SK-N-SH (cell line): ENCODE data around the gene HOXC6. TPM values are rescaled to one million over a fixed set of nuclear protein-coding genes. Genes with fewer than 3 reads are reported as not detected.

Experiments
- CTCF ChIA-PET: fragments of 300-600, 350-600 bp; formaldehyde crosslinking; extraction: SDS; loops from one replicate; lab custom pipeline; 2021; lab: Yijun Ruan, JAX
- POLR2A ChIA-PET: fragments of 350-600 bp; sonication (Branson Sonifier 250); formaldehyde crosslinking; extraction: SDS; loops from one replicate; lab custom pipeline; 2020; ENCODE audit warnings: antibody characterized with exemption, inconsistent platforms; lab: Yijun Ruan, JAX
- DNase-seq: peaks from one replicate; pipeline ENCODE4 v3.0.0; 2012
- H2AFZ ChIP-seq: fragments of 200-600 bp; sonication (generic); 2 replicates; pipeline ENCODE4 v1.8.1; 2016; ENCODE audit warnings: antibody characterized with exemption, mild to moderate bottlenecking, low read depth
- H3F3A ChIP-seq: fragments of 200-600 bp; sonication (generic); replicated peaks from 2 replicates; pipeline ENCODE3; 2016; ENCODE audit warnings: antibody characterized with exemption, mild to moderate bottlenecking; ENCODE audit not compliant: insufficient read depth
- H3K27ac ChIP-seq, 2 experiments: fragments of 200-500 bp in 1 of 2; fragments of 200-600 bp in 1 of 2; sonication (Bioruptor generic) in 1 of 2; sonication (generic), shearing (Covaris generic) in 1 of 2; 2 replicates each; pipeline versions ENCODE4 v1.5.1 to v1.6.1; 2014 to 2016; ENCODE audit warnings: low read depth in 2 of 2, inconsistent platforms in 1 of 2, low read length in 1 of 2, mild to moderate bottlenecking in 1 of 2, mixed read lengths in 1 of 2
- H3K27me3 ChIP-seq: fragments of 200-600 bp; sonication (generic), shearing (Covaris generic); 2 replicates; pipeline ENCODE4 v1.6.1; 2016; ENCODE audit warnings: mixed run types; ENCODE audit not compliant: insufficient read depth
- H3K36me3 ChIP-seq, 2 experiments: fragments of 200-500 bp in 1 of 2; fragments of 200-600 bp in 1 of 2; sonication (Bioruptor generic) in 1 of 2; sonication (generic) in 1 of 2; replicated peaks in 1 of 2; 2 replicates each; pipeline versions ENCODE3 to v1.5.1; 2014 to 2016; ENCODE audit warnings: low read length in 1 of 2, mild to moderate bottlenecking in 1 of 2; ENCODE audit not compliant: insufficient read depth in 2 of 2, control insufficient read depth in 1 of 2
- H3K4me1 ChIP-seq, 2 experiments: fragments of 200-500 bp in 1 of 2; fragments of 200-600 bp in 1 of 2; sonication (Bioruptor generic) in 1 of 2; sonication (generic), shearing (Covaris generic) in 1 of 2; 2 replicates each; pipeline versions ENCODE4 v1.5.1 to v1.6.1; 2014 to 2016; ENCODE audit warnings: low read depth in 1 of 2, low read length in 1 of 2, mixed run types in 1 of 2; ENCODE audit not compliant: insufficient read depth in 2 of 2, control insufficient read depth in 1 of 2
- H3K4me2 ChIP-seq: fragments of 200-600 bp; sonication (generic), shearing (Covaris generic); 2 replicates; pipeline ENCODE4 v1.6.1; 2017; ENCODE audit warnings: mixed run types
- H3K4me3 ChIP-seq, 2 experiments: fragments of 200-500 bp in 1 of 2; fragments of 200-600 bp in 1 of 2; sonication (Bioruptor generic) in 1 of 2; sonication (generic), shearing (Covaris generic) in 1 of 2; 2 replicates each; pipeline versions ENCODE4 v1.5.1 to v1.8.1; 2014 to 2016; ENCODE audit warnings: low read depth in 2 of 2, inconsistent platforms in 1 of 2, low read length in 1 of 2, mild to moderate bottlenecking in 1 of 2, mixed read lengths in 1 of 2, moderate library complexity in 1 of 2
- H3K79me2 ChIP-seq: fragments of 200-600 bp; sonication (generic); 2 replicates; pipeline ENCODE4 v1.8.1; 2017; ENCODE audit warnings: mild to moderate bottlenecking; ENCODE audit not compliant: insufficient read depth
- H3K9ac ChIP-seq: fragments of 200-600 bp; sonication (generic); 2 replicates; pipeline ENCODE4 v1.6.1; 2017; ENCODE audit warnings: mixed run types
- H3K9me2 ChIP-seq: fragments of 200-600 bp; sonication (generic); 2 replicates; pipeline ENCODE4 v1.6.1; 2017; ENCODE audit warnings: mixed run types
- H3K9me3 ChIP-seq: fragments of 200-600 bp; sonication (generic); 2 replicates; pipeline ENCODE4 v1.6.1; 2017; ENCODE audit warnings: mixed run types, mild to moderate bottlenecking, moderate library complexity
- H4K20me1 ChIP-seq: fragments of 200-600 bp; sonication (generic); 2 replicates; pipeline ENCODE4 v1.6.1; 2017; ENCODE audit warnings: mild to moderate bottlenecking, mixed run types; ENCODE audit not compliant: insufficient read depth
- CHD2 ChIP-seq: fragments of 150-350 bp; IDR thresholded peaks from 2 replicates; pipeline ENCODE4 v1.6.1; 2018; ENCODE audit warnings: low read length; ENCODE audit not compliant: partially characterized antibody
- ELF1 ChIP-seq: IDR thresholded peaks from 2 replicates; pipeline ENCODE4 v1.4.0; 2012
- EZH2phosphoT487 ChIP-seq: fragments of 200-600 bp; sonication (generic); IDR thresholded peaks from 2 replicates; pipeline ENCODE4 v1.6.1; 2017; ENCODE audit warnings: low read depth, mixed run types, mild to moderate bottlenecking, antibody characterized with exemption, moderate library complexity, borderline replicate concordance
- GABPA ChIP-seq: IDR thresholded peaks from 2 replicates; pipeline ENCODE4 v1.4.0; 2012; ENCODE audit warnings: low read depth, mild to moderate bottlenecking
- GATA2 ChIP-seq: sonication (generic); formaldehyde crosslinking; IDR thresholded peaks from 2 replicates; pipeline ENCODE4 v1.5.0; 2020; ENCODE audit warnings: mild to moderate bottlenecking, missing genetic modification reagents
- NRF1 ChIP-seq: IDR thresholded peaks from 2 replicates; pipeline ENCODE4 v1.6.1; 2012; ENCODE audit warnings: low read depth, mild to moderate bottlenecking, low read length
- RAD21 ChIP-seq: IDR thresholded peaks from 2 replicates; pipeline ENCODE4 v1.6.1; 2012; ENCODE audit warnings: mild to moderate bottlenecking, low read length
- RCOR1 ChIP-seq: fragments of 150-350 bp; IDR thresholded peaks from 2 replicates; pipeline ENCODE4 v1.6.1; 2017; ENCODE audit warnings: antibody characterized with exemption, low read length
- RFX5 ChIP-seq: IDR thresholded peaks from 2 replicates; pipeline ENCODE4 v1.6.1; 2012; ENCODE audit warnings: mild to moderate bottlenecking, improper control_type of control experiment, low read length
- SIN3A ChIP-seq: IDR thresholded peaks from 2 replicates; pipeline ENCODE4 v1.6.1; 2012; ENCODE audit warnings: low read depth, mild to moderate bottlenecking, low read length, moderate library complexity, borderline replicate concordance
- WGBS: methylation state at CpG from one replicate; pipeline ENCODE4 v1.1.6; 2017; ENCODE audit warnings: low lambda C conversion rate; 5-methylcytosine and 5-hydroxymethylcytosine counted together
- polyA plus RNA-seq, 3 experiments: library from polyadenylated mRNA; depleted of rRNA; stranded (reverse); fragments of >200 nt; gene quantifications; 2 replicates each; pipeline ENCODE4 v1.2.3, GENCODE V29; 2012
- TF ChIP-seq, protein P1 (sequence below): IDR thresholded peaks from 2 replicates; pipeline ENCODE4 v1.6.1; 2012; ENCODE audit warnings: mild to moderate bottlenecking, low read depth, low read length, moderate library complexity
- TF ChIP-seq, protein P2 (sequence below): fragments of 200-600 bp; sonication (generic); IDR thresholded peaks from 2 replicates; pipeline ENCODE4 v1.6.1; 2017; ENCODE audit warnings: antibody characterized with exemption, mild to moderate bottlenecking, moderate library complexity
- TF ChIP-seq, protein P3 (sequence below): fragments of 150-350 bp; IDR thresholded peaks from 2 replicates; pipeline ENCODE4 v1.6.1; 2016; ENCODE audit warnings: mild to moderate bottlenecking, low read depth, low read length
- TF ChIP-seq, protein P4 (sequence below): IDR thresholded peaks from 2 replicates; pipeline ENCODE4 v1.4.0; 2012; ENCODE audit warnings: low read depth, borderline replicate concordance

The HOXC6 gene
- polyA plus RNA-seq, 1 of the 3 experiments (the other 2 are of a cell fraction): 9.1 TPM

DNA sequence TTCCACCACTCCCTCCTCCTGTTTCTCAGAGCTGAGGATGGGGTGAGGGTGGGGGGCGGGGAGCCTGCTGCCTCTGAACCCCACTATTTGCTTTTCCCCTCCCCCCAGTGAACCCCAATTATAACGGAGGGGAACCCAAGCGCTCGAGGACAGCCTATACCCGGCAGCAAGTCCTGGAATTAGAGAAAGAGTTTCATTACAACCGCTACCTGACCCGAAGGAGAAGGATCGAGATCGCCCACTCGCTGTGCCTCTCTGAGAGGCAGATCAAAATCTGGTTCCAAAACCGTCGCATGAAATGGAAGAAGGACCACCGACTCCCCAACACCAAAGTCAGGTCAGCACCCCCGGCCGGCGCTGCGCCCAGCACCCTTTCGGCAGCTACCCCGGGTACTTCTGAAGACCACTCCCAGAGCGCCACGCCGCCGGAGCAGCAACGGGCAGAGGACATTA is 26.5 kb downstream of the HOXC6 start (continued):
- TF ChIP-seq, protein P1, sequence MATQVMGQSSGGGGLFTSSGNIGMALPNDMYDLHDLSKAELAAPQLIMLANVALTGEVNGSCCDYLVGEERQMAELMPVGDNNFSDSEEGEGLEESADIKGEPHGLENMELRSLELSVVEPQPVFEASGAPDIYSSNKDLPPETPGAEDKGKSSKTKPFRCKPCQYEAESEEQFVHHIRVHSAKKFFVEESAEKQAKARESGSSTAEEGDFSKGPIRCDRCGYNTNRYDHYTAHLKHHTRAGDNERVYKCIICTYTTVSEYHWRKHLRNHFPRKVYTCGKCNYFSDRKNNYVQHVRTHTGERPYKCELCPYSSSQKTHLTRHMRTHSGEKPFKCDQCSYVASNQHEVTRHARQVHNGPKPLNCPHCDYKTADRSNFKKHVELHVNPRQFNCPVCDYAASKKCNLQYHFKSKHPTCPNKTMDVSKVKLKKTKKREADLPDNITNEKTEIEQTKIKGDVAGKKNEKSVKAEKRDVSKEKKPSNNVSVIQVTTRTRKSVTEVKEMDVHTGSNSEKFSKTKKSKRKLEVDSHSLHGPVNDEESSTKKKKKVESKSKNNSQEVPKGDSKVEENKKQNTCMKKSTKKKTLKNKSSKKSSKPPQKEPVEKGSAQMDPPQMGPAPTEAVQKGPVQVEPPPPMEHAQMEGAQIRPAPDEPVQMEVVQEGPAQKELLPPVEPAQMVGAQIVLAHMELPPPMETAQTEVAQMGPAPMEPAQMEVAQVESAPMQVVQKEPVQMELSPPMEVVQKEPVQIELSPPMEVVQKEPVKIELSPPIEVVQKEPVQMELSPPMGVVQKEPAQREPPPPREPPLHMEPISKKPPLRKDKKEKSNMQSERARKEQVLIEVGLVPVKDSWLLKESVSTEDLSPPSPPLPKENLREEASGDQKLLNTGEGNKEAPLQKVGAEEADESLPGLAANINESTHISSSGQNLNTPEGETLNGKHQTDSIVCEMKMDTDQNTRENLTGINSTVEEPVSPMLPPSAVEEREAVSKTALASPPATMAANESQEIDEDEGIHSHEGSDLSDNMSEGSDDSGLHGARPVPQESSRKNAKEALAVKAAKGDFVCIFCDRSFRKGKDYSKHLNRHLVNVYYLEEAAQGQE: no peak
- TF ChIP-seq CHD2 (no peak), GATA2 (no peak), SIN3A (no peak), RCOR1 (no peak), RFX5 (no peak), ELF1 (no peak), NRF1 (no peak), RAD21 (no peak)
- TF ChIP-seq, protein P2, sequence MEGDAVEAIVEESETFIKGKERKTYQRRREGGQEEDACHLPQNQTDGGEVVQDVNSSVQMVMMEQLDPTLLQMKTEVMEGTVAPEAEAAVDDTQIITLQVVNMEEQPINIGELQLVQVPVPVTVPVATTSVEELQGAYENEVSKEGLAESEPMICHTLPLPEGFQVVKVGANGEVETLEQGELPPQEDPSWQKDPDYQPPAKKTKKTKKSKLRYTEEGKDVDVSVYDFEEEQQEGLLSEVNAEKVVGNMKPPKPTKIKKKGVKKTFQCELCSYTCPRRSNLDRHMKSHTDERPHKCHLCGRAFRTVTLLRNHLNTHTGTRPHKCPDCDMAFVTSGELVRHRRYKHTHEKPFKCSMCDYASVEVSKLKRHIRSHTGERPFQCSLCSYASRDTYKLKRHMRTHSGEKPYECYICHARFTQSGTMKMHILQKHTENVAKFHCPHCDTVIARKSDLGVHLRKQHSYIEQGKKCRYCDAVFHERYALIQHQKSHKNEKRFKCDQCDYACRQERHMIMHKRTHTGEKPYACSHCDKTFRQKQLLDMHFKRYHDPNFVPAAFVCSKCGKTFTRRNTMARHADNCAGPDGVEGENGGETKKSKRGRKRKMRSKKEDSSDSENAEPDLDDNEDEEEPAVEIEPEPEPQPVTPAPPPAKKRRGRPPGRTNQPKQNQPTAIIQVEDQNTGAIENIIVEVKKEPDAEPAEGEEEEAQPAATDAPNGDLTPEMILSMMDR: no peak
- TF ChIP-seq, protein P3, sequence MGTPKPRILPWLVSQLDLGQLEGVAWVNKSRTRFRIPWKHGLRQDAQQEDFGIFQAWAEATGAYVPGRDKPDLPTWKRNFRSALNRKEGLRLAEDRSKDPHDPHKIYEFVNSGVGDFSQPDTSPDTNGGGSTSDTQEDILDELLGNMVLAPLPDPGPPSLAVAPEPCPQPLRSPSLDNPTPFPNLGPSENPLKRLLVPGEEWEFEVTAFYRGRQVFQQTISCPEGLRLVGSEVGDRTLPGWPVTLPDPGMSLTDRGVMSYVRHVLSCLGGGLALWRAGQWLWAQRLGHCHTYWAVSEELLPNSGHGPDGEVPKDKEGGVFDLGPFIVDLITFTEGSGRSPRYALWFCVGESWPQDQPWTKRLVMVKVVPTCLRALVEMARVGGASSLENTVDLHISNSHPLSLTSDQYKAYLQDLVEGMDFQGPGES: no peak

DNA sequence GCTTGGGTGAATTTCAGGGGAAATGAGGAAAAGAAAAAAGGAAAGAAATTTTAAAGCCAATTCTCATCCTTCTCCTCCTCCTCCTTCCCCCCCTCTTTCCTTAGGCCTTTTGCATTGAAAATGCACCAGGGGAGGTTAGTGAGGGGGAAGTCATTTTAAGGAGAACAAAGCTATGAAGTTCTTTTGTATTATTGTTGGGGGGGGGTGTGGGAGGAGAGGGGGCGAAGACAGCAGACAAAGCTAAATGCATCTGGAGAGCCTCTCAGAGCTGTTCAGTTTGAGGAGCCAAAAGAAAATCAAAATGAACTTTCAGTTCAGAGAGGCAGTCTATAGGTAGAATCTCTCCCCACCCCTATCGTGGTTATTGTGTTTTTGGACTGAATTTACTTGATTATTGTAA is 27.3 kb downstream of the HOXC6 start:
- H3K9ac ChIP-seq: 0 out of 2 replicates have a peak overlapping the region, but pooled peaks have one; percentile 25
- peaks cover 15 to 37% of the 10 kb centered on the region in 2 experiments; a peak in 3 of 4 replicates for H3K4me1 ChIP-seq
- WGBS: 65% methylated on average over 2 of the region's 2 CpGs
- no peaks in the 10 kb centered on the region for H3K27me3 ChIP-seq
- H3F3A ChIP-seq: peaks cover 8% of the 10 kb centered on the region
- peaks cover 0 to 6% of the 10 kb centered on the region in 2 experiments for H3K36me3 ChIP-seq
- TF ChIP-seq, protein P4, sequence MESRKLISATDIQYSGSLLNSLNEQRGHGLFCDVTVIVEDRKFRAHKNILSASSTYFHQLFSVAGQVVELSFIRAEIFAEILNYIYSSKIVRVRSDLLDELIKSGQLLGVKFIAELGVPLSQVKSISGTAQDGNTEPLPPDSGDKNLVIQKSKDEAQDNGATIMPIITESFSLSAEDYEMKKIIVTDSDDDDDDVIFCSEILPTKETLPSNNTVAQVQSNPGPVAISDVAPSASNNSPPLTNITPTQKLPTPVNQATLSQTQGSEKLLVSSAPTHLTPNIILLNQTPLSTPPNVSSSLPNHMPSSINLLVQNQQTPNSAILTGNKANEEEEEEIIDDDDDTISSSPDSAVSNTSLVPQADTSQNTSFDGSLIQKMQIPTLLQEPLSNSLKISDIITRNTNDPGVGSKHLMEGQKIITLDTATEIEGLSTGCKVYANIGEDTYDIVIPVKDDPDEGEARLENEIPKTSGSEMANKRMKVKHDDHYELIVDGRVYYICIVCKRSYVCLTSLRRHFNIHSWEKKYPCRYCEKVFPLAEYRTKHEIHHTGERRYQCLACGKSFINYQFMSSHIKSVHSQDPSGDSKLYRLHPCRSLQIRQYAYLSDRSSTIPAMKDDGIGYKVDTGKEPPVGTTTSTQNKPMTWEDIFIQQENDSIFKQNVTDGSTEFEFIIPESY: no peak
- TF ChIP-seq, protein P2: no peak
- no peak for TF ChIP-seq GABPA
- TF ChIP-seq RAD21: no peak
- no peak for TF ChIP-seq EZH2phosphoT487
- H3K4me2 ChIP-seq: peak overlapping the region; percentile 74
- H3K79me2 ChIP-seq: peaks cover 25% of the 10 kb centered on the region
- no peaks in the 10 kb centered on the region for H3K9me3 ChIP-seq
- H3K4me3 ChIP-seq: peak overlapping the region; percentile 55 to 82
- CTCF ChIA-PET: interaction anchor here (0.8 to 5.0 kb wide), 9 partner anchors 10 to 159 kb away, joined by 3 to 45 read pairs (median 4); partner anchors contain the start of gene HOXC5
- H3K27ac ChIP-seq: no peak overlapping the region
- no peak overlapping the region for H2AFZ ChIP-seq
- DNase-seq: no peak
- POLR2A ChIA-PET: no interaction called here
- no peaks in the 10 kb centered on the region for H3K9me2 ChIP-seq
- H4K20me1 ChIP-seq: no peaks in the 10 kb centered on the region
